ENCODE measurements around the gene NEB. TPM values are rescaled to one million over a fixed set of nuclear protein-coding genes. Genes with fewer than 3 reads are reported as not detected.
A peak's percentile ranks its signal among the peaks of the same experiment; 100 is the strongest.
"Not testable (repeated sequence)": the region's sequence is repeated elsewhere in the genome, so short reads cannot be mapped to it uniquely, and the experiment has no call there.

The NEB gene
- total RNA-seq, 1 donor from 2014 or later: 140 TPM

- no peak for DNase-seq (ENCODE audit: low spot score)
Measured at GRCh38 chr2:151650456-151650855, 83.8 kb downstream of the NEB start.

- no peak for DNase-seq (ENCODE audit: low spot score)
Measured at GRCh38 chr2:151649966-151650365, 84.3 kb downstream of the NEB start.

- DNase-seq (ENCODE audit: low spot score): no peak
Measured at GRCh38 chr2:151649400-151649799, 84.9 kb downstream of the NEB start.

- DNase-seq (ENCODE audit: low spot score): not testable (repeated sequence)
Measured at GRCh38 chr2:151646512-151646911, 87.8 kb downstream of the NEB start.

- DNase-seq (ENCODE audit: low spot score): no peak
Measured at GRCh38 chr2:151644580-151644979, 89.7 kb downstream of the NEB start.

- not testable (repeated sequence) for DNase-seq (ENCODE audit: low spot score)
Measured at GRCh38 chr2:151641895-151642294, 92.4 kb downstream of the NEB start.

GRCh38 chr2:151640087-151640486 lies 94.2 kb downstream of the NEB start:
- no peak for DNase-seq (ENCODE audit: low spot score)

GRCh38 chr2:151638990-151639389 lies 95.3 kb downstream of the NEB start:
- DNase-seq (ENCODE audit: low spot score): no peak

GRCh38 chr2:151638191-151638933 lies 95.9 kb downstream of the NEB start:
- DNase-seq (ENCODE audit: low spot score): peak; percentile 65

GRCh38 chr2:151637271-151637781 lies 97.0 kb downstream of the NEB start:
- peak; percentile 67 for DNase-seq (ENCODE audit: low spot score)

GRCh38 chr2:151634736-151635467 lies 99.4 kb downstream of the NEB start:
- DNase-seq (ENCODE audit: low spot score): no peak

- DNase-seq (ENCODE audit: low spot score): no peak
Measured at GRCh38 chr2:151632993-151633565, 101.2 kb downstream of the NEB start.

GRCh38 chr2:151630372-151630771 lies 103.9 kb downstream of the NEB start:
- no peak for DNase-seq (ENCODE audit: low spot score)

- no peak for DNase-seq (ENCODE audit: low spot score)
Measured at GRCh38 chr2:151627353-151627752, 106.9 kb downstream of the NEB start.

- DNase-seq (ENCODE audit: low spot score): no peak
Measured at GRCh38 chr2:151624271-151624670, 110.0 kb downstream of the NEB start.

GRCh38 chr2:151623631-151624030 lies 110.6 kb downstream of the NEB start:
- DNase-seq (ENCODE audit: low spot score): no peak

GRCh38 chr2:151620761-151621160 lies 113.5 kb downstream of the NEB start:
- no peak for DNase-seq (ENCODE audit: low spot score)

GRCh38 chr2:151619337-151619989 lies 114.8 kb downstream of the NEB start:
- peak; percentile 21 for DNase-seq (ENCODE audit: low spot score)

- no peak for DNase-seq (ENCODE audit: low spot score)
Measured at GRCh38 chr2:151616760-151617339, 117.4 kb downstream of the NEB start.

GRCh38 chr2:151614606-151615306 lies 119.5 kb downstream of the NEB start:
- no peak for DNase-seq (ENCODE audit: low spot score)

- no peak for DNase-seq (ENCODE audit: low spot score)
Measured at GRCh38 chr2:151614159-151614558, 120.1 kb downstream of the NEB start.
